Epithelial cell of proximal tubule (primary cell): Measurements from ENCODE around the gene KRABD2.
"Not testable (repeated sequence)": the region's sequence is repeated elsewhere in the genome, so short reads cannot be mapped to it uniquely, and the experiment has no call there.

Experiments
- DNase-seq: peaks from one replicate; pipeline ENCODE4 v3.0.0-alpha.2; 2011; ENCODE audit warnings: low read depth
- H3K4me3 ChIP-seq: 2 replicates; pipeline ENCODE4 v1.5.1; 2011; ENCODE audit warnings: low read depth, mild to moderate bottlenecking, low read length
- TF ChIP-seq, protein P1 (sequence below): conservative IDR thresholded peaks from 2 replicates; pipeline ENCODE4 v1.5.1; 2012; ENCODE audit warnings: low read depth, mild to moderate bottlenecking, low read length

The KRABD2 gene

DNA sequence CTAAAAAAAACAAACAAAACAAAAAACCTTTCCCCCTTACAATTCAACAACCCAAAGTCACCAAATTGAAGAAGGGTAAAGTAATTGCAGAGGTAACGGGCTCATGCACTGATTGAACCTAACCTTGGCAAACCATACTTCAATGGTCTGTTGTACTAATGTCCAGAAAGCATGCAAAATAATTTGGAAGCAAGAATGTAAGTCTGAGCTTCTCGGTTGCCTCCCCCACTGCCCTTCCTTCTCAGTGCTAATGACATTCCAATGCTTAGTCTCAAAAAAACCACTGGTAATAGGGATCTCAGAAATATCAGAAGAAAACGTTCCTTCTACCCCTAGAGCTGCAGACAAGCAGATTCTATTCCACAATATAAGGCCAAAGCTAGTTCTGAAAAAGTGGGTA is 15.8 kb downstream of the KRABD2 start:
- H3K4me3 ChIP-seq = no peak overlapping the region
- TF ChIP-seq, protein P1, sequence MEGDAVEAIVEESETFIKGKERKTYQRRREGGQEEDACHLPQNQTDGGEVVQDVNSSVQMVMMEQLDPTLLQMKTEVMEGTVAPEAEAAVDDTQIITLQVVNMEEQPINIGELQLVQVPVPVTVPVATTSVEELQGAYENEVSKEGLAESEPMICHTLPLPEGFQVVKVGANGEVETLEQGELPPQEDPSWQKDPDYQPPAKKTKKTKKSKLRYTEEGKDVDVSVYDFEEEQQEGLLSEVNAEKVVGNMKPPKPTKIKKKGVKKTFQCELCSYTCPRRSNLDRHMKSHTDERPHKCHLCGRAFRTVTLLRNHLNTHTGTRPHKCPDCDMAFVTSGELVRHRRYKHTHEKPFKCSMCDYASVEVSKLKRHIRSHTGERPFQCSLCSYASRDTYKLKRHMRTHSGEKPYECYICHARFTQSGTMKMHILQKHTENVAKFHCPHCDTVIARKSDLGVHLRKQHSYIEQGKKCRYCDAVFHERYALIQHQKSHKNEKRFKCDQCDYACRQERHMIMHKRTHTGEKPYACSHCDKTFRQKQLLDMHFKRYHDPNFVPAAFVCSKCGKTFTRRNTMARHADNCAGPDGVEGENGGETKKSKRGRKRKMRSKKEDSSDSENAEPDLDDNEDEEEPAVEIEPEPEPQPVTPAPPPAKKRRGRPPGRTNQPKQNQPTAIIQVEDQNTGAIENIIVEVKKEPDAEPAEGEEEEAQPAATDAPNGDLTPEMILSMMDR = no peak
- no peak for DNase-seq

DNA sequence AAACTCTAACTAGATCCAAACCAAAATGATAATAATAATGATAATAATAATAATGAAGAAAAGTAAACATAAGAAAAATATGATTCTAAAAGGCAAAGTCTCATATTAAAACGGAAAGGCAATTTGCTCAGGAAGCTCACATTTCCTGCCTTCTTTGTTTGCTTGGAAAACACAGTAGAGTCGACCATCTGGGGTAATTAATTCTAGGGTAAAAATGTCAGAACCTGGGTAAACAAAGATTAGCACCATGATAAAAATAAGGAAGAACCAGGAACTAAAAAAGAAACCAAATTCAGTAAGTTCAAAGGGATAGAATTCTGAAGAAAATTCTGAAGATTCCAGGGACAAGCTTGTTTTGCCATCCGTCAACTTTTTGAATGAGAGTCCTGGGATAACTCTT is 16.2 kb downstream of the KRABD2 start:
- no peak for DNase-seq
- H3K4me3 ChIP-seq = no peak overlapping the region
- TF ChIP-seq, protein P1 = no peak

DNA sequence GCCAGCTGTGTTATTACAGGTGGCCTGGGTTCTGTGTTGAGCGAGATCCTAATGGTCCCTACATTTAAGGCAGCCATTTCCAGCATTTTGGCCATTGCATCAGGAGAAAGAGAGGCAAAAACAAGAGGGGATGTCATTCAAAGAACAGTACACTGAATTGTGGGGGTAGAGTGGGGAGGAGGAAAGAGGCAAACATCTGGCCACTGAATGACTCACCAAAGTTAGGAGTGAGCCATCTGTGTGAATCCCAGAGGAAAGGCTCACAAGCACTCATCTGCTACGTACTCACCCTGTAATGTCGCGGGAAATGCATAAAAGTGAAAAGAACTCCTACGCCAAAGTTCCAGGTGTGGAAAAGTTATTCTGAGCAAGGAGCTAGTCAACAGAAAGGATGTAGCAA is 16.7 kb downstream of the KRABD2 start:
- H3K4me3 ChIP-seq = no peak overlapping the region
- TF ChIP-seq, protein P1 = no peak
- no peak for DNase-seq

DNA sequence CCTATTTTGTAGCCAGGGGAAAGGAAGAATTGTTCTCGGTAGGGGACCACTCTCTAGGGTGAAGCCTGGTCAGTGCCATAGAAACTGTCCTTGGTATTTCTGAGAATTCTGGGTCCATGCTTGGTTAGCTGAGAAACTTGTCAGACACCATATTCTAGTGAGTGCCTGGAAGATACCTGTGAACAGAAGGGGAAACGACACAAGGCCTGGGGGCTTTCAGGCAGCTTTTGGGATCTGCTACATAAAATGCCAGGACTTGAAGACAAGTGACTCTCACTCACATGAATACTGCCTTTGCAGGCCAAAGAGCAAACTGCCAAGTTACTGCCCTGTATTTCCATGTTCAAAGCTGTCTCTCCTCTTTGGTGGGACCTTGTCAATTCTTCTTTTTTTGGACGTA is 18.6 kb downstream of the KRABD2 start:
- DNase-seq = no peak
- no peak overlapping the region for H3K4me3 ChIP-seq
- TF ChIP-seq, protein P1 = no peak

DNA sequence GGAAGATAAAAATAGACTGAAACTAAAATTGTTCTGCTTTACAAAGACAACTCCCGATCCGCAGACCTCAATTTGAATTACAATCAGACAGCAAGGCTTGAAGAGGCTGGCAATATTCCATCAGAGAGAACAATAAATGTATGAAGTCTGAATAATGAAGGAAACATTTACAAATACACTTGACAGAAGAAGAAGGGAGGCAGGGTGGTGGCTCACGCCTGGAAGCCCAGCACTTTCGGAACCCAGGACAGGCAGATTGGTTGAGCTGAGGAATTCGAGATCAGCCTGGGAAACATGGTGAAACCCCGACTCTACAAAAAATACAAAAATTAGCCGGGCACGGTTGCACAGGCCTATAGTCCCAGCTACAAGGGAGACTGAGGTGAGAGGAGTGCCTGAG is 22.3 kb downstream of the KRABD2 start:
- H3K4me3 ChIP-seq = no peak overlapping the region
- DNase-seq = no peak
- TF ChIP-seq, protein P1 = no peak

DNA sequence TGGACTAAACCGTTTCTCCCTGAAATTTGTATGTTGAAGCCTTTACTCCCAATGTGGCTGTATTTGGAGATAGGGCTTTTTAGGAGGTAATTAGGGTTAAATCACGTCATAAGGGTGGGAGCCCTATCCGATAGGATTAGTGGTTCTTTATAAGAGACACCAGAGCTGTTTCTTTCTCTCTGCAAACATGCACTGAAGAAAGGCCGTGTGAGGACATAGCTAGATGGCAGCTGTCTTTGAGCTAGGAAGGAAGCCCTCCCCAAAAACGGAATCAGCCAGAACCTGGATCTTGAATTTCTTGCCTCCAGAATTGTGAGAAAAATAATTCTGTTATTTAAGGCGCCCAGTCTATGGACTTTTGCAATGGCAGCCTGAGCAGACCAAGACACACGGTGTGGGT is 22.8 kb downstream of the KRABD2 start:
- H3K4me3 ChIP-seq = no peak overlapping the region
- DNase-seq = no peak
- TF ChIP-seq, protein P1 = no peak

DNA sequence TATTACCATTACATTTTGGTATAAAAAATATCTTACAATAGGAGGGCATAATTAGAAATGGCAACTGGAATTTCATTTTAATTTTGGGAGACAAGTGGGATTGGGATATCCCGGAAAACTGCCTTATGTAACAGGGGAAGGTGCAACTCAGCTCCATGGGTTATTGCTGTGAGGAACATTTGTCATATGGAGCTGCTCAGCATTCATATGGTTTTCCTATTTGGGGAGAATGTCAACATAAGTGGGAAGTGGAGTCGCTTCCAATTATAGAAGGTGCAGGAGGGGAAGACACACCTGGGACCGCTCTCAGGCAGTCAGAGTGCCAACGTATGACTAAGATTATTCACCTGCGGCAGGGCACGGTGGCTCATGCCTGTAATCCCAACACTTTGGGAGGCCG is 26.2 kb downstream of the KRABD2 start:
- TF ChIP-seq, protein P1 = no peak
- no peak for DNase-seq
- no peak overlapping the region for H3K4me3 ChIP-seq

DNA sequence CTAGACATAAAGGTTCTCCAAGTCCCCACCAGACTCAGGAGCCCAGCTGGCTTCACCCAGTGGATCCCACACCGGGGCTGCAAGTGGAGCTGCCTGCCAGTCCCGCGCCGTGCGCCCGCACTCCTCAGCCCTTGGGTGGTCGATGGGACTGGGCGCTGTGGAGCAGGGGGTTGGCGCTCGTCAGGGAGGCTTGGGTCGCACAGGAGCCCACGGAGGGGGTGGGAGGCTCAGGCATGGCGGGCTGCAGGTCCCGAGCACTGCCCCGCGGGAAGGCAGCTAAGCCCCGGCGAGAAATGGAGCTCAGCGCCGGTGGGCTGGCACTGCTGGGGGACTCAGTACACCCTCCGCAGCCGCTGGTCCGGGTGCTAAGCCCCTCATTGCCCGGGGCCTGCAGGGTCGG is 29.5 kb downstream of the KRABD2 start:
- not testable (repeated sequence) for H3K4me3 ChIP-seq, DNase-seq
